Uterine smooth muscle cell (primary cell): ENCODE data around the gene GSS. TPM values are rescaled to one million over a fixed set of nuclear protein-coding genes. Genes with fewer than 3 reads are reported as not detected.

Experiments used
- total RNA-seq: library from RNA; depleted of rRNA; stranded (reverse); fragments of >200 nt; gene quantifications from 2 replicates; pipeline ENCODE4 v1.2.3, GENCODE V29; 2014

The GSS gene
- total RNA-seq = 75.7 and 104 TPM in 2 replicates

DNA sequence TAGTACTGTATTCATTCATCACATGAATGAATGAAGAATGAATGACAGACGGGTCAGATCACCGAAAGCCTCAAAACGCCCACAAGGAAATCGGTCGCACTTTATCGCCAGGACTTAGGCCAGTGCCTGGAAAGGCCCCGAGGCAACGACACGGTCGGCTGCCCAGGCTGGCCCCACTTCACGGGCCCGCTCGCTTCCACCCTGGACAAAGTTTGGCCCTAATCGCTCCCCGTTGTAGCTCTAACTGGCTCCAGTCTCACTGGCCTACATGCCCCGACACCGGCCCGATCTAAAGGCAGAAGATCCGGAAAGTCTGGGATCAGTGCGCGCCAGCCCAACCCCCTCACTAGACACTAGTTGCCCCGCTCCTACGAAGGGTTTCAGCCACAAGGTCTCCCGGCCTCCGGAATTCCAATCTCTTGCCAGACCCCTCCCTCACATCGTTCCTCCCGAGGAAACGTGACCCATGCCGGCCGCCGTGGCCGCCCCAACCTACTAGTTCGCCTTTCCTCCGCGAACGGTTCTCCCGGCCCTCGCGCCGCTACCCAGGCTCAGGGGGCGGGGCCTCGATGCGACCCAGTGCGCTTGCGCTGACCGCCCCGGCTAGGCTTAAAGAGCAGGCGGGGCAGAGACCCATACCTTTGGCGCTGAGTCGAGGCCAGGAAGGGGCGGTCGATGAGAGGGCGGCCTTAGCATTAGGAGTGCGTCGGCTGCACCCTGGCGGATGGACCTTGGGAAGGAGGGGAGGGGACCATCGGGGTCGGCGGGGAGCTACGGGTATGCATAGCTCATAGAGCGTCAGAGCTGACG lies at the start of gene GSS, which contains the start of gene MYH7B:
GSS (minus strand) TSS at position 576 of the 810 bp plus-strand sequence. CDS start 3,954 bp downstream, outside the sequence.
MYH7B (plus strand) TSS at position 638 of the 810 bp plus-strand sequence. CDS start 22,138 bp downstream, outside the sequence.

Other genes with a start within 250 kb of the GSS start
- 7.0 and 9.6 TPM in 2 replicates for gene NCOA6, start 130.2 kb downstream of the GSS start, total RNA-seq
- gene GGT7, start 83.0 kb downstream of the GSS start, total RNA-seq = 8.5 and 18.2 TPM in 2 replicates
- gene ACSS2, start 79.2 kb downstream of the GSS start, total RNA-seq = 66.3 and 69.7 TPM in 2 replicates
- gene MYH7B, start 62 bp upstream of the GSS start, total RNA-seq = under 0.01 and 0.33 TPM in 2 replicates
- 77.4 and 78.1 TPM in 2 replicates for gene TRPC4AP, start 137.0 kb upstream of the GSS start, total RNA-seq
- gene EDEM2, start 191.5 kb upstream of the GSS start, total RNA-seq = 27.2 and 56.7 TPM in 2 replicates
- gene PROCR, start 216.3 kb upstream of the GSS start, total RNA-seq = 67.1 and 101 TPM in 2 replicates